DOHH2 (cell line): ENCODE data around the gene VWF.

ENCODE experiments used
- H3F3A ChIP-seq: fragments of 200-600 bp; sonication (generic), shearing (Covaris generic); 2 replicates; pipeline ENCODE4 v1.6.0; 2016; ENCODE audit warnings: antibody characterized with exemption, mild to moderate bottlenecking; ENCODE audit not compliant: control insufficient read depth, insufficient read depth
- H3K27ac ChIP-seq: fragments of 200-600 bp; sonication (generic); 2 replicates; pipeline ENCODE4 v1.5.1; 2014; ENCODE audit warnings: low read depth, mild to moderate bottlenecking, low read length, moderate library complexity
- H3K27me3 ChIP-seq: fragments of 200-600 bp; sonication (generic); 2 replicates; pipeline ENCODE4 v1.6.1; 2014; ENCODE audit warnings: mild to moderate bottlenecking, low read length, mixed read lengths; ENCODE audit not compliant: control insufficient read depth
- H3K36me3 ChIP-seq: fragments of 200-600 bp; sonication (generic); 2 replicates; pipeline ENCODE4 v1.6.1; 2014; ENCODE audit warnings: mild to moderate bottlenecking, low read length, moderate library complexity, mixed read lengths; ENCODE audit not compliant: control insufficient read depth
- H3K4me1 ChIP-seq: fragments of 200-600 bp; sonication (generic); 2 replicates; pipeline ENCODE4 v1.6.1; 2014; ENCODE audit warnings: mild to moderate bottlenecking, low read length, mixed read lengths; ENCODE audit not compliant: control insufficient read depth
- H3K4me2 ChIP-seq: fragments of 200-600 bp; sonication (generic); 2 replicates; pipeline ENCODE4 v1.6.0; 2014; ENCODE audit warnings: mild to moderate bottlenecking, low read length, moderate library complexity
- H3K4me3 ChIP-seq: fragments of 200-600 bp; sonication (generic); 2 replicates; pipeline ENCODE4 v1.5.1; 2014; ENCODE audit warnings: mild to moderate bottlenecking, low read length, mixed read lengths
- H3K79me2 ChIP-seq: fragments of 200-600 bp; sonication (generic); 2 replicates; pipeline ENCODE4 v1.6.1; 2014; ENCODE audit warnings: mild to moderate bottlenecking, low read length, mixed read lengths; ENCODE audit not compliant: control insufficient read depth
- H3K9me2 ChIP-seq: fragments of 200-600 bp; sonication (generic); replicated peaks from 2 replicates; pipeline ENCODE4 v1.6.1; 2014; ENCODE audit warnings: mild to moderate bottlenecking, low read length, mixed read lengths; ENCODE audit not compliant: control insufficient read depth
- H3K9me3 ChIP-seq: fragments of 200-600 bp; sonication (generic); 2 replicates; pipeline ENCODE4 v1.6.1; 2014; ENCODE audit warnings: antibody characterized with exemption, low read length, mixed read lengths; ENCODE audit not compliant: control insufficient read depth, insufficient read depth
- H4K20me1 ChIP-seq: fragments of 200-600 bp; sonication (generic); 2 replicates; pipeline ENCODE4 v1.6.0; 2014; ENCODE audit warnings: low read depth, mild to moderate bottlenecking, antibody characterized with exemption, low read length, moderate library complexity; ENCODE audit not compliant: control insufficient read depth, insufficient read depth
- EZH2phosphoT487 ChIP-seq: fragments of 200-600 bp; sonication (generic); IDR thresholded peaks from 2 replicates; pipeline ENCODE4 v1.6.1; 2017; ENCODE audit warnings: borderline replicate concordance, mild to moderate bottlenecking, antibody characterized with exemption, low read length, moderate library complexity, mixed read lengths
- TF ChIP-seq, protein P1 (sequence below): fragments of 200-600 bp; sonication (generic); IDR thresholded peaks from one replicate; pipeline ENCODE4 v1.5.1; 2014; ENCODE audit warnings: antibody characterized with exemption, mild to moderate bottlenecking, low read depth, low read length; ENCODE audit not compliant: poor library complexity, severe bottlenecking

The VWF gene

DNA sequence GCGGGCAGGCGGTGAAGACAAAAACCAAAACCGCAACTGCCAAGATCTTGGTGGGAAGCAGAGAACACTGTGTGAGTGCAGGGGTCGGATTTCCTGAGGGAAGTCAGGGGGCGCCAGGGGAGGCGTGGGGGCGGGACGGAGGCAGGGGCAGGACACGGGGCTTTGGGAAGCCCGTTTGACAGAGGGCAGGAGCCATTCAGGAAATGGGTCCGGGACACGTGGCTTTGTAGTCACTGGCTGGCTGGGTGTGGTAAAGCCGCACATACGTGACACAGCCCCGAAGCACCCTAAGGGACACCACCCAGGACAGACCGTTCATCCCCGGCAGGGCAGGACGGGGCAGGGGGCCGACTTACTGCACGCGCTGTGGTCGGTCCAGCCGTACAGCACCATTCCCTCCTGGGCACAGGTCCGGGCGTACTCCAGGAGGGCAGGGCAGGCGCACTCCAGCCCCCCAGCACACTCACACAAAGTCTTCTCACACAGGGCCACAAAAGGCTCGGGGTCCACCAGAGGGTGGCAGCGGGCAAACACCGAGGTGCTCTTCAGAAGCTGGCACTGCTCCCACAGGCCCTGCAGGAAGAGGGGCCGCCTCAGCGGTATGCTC is 49.4 kb downstream of the VWF start:
- Histone ChIP-seq H3K9me2 (no peaks in the 10 kb centered on the region), H3F3A (no peaks in the 10 kb centered on the region), H3K4me2 (no peak overlapping the region), H3K27ac (no peak overlapping the region), H3K4me3 (no peak overlapping the region), H3K36me3 (no peaks in the 10 kb centered on the region), H3K9me3 (no peaks in the 10 kb centered on the region), H4K20me1 (no peaks in the 10 kb centered on the region), H3K79me2 (no peaks in the 10 kb centered on the region), H3K27me3 (peaks cover 28% of the 10 kb centered on the region), H3K4me1 (no peaks in the 10 kb centered on the region)
- no peak for TF ChIP-seq EZH2phosphoT487
- TF ChIP-seq, protein P1, sequence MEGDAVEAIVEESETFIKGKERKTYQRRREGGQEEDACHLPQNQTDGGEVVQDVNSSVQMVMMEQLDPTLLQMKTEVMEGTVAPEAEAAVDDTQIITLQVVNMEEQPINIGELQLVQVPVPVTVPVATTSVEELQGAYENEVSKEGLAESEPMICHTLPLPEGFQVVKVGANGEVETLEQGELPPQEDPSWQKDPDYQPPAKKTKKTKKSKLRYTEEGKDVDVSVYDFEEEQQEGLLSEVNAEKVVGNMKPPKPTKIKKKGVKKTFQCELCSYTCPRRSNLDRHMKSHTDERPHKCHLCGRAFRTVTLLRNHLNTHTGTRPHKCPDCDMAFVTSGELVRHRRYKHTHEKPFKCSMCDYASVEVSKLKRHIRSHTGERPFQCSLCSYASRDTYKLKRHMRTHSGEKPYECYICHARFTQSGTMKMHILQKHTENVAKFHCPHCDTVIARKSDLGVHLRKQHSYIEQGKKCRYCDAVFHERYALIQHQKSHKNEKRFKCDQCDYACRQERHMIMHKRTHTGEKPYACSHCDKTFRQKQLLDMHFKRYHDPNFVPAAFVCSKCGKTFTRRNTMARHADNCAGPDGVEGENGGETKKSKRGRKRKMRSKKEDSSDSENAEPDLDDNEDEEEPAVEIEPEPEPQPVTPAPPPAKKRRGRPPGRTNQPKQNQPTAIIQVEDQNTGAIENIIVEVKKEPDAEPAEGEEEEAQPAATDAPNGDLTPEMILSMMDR, result no peak

DNA sequence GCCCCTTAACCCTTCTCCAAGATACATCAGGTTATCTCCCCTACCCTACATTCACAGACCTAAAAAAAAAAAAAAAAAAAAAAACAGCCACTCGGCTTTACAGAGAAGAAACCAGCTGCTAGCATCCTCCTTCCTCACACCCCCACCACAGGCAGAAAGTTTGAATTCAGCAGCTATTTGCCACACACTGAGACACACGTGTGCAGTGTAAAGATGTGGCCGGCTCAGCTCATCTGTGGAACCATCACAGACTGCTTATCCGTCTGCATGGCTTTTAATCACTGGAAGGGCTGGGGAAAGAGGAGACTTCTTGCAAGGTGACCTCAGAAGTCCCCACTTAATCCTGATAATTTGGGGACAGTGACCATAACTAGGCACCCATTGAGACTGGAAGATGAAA is 50.0 kb downstream of the VWF start:
- Histone ChIP-seq H3K79me2 (no peaks in the 10 kb centered on the region), H3F3A (no peaks in the 10 kb centered on the region), H3K4me1 (no peaks in the 10 kb centered on the region)

DNA sequence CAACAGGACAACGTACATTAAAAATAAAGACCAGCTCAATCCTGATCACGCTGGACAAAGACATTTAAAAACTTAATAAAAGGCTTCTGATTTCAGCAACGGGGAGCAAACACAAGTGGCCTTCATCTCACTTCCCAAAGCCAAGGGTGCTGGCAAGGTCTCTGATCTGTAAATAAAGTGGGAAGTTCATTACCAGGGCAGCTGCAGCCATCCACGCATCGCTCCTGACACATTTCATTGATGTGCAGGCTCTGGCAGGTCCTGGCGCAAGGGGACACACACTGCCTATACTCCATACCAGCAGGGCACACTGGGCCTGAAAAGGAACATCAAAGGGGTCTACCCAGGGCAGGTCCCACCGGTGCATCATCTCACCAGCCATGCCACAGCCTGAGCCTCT is 51.0 kb downstream of the VWF start:
- Histone ChIP-seq H3K36me3 (no peaks in the 10 kb centered on the region), H3K4me1 (no peaks in the 10 kb centered on the region), H4K20me1 (no peaks in the 10 kb centered on the region), H3K27ac (no peak overlapping the region), H3K9me2 (no peaks in the 10 kb centered on the region), H3K9me3 (no peaks in the 10 kb centered on the region), H3K4me2 (no peak overlapping the region), H3K79me2 (no peaks in the 10 kb centered on the region), H3F3A (no peaks in the 10 kb centered on the region), H3K4me3 (no peak overlapping the region), H3K27me3 (peaks cover 28% of the 10 kb centered on the region)
- no peak for TF ChIP-seq EZH2phosphoT487
- TF ChIP-seq, protein P1, result no peak

More for the DNA sequence above, 50.0 kb downstream of the VWF start:
- no peaks in the 10 kb centered on the region for H3K9me3 ChIP-seq
- TF ChIP-seq, protein P1, result no peak
- no peak; the same call in 1 of the 2 replicates for TF ChIP-seq EZH2phosphoT487
- no peaks in the 10 kb centered on the region for H3K36me3 ChIP-seq
- no peaks in the 10 kb centered on the region for H4K20me1 ChIP-seq
- H3K9me2 ChIP-seq, result no peaks in the 10 kb centered on the region
- H3K27me3 ChIP-seq, result peaks cover 28% of the 10 kb centered on the region
- no peak overlapping the region for H3K27ac ChIP-seq
- no peak overlapping the region for H3K4me3 ChIP-seq
- H3K4me2 ChIP-seq, result no peak overlapping the region

DNA sequence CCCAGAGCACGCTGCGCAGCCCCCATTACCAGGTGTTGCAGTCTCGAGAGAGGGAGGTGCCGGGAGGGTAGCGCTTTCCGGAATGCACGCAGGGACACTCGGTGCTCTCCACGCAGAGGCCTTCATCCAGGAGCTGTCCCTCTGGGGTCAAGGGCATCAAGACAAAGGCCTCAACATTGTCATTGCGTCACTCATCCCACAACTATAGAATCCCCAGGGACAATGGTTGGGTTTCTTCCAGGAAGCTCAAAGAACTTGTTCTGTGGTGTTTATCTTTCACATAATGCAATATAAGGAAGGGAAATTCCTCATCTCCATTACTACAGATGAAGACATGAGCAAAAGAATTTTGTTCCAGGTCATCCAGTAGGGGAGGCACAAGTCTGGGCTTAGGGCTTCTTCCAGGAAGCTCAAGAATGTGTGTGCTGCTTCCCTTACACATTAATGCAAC is 52.1 kb downstream of the VWF start:
- Histone ChIP-seq H3K36me3 (no peaks in the 10 kb centered on the region), H3K79me2 (no peaks in the 10 kb centered on the region), H3K27ac (no peak overlapping the region), H3K4me3 (no peak overlapping the region), H3K9me2 (no peaks in the 10 kb centered on the region), H3F3A (no peaks in the 10 kb centered on the region), H3K4me1 (no peaks in the 10 kb centered on the region), H3K27me3 (peaks cover 28% of the 10 kb centered on the region), H3K4me2 (no peak overlapping the region), H4K20me1 (no peaks in the 10 kb centered on the region), H3K9me3 (no peaks in the 10 kb centered on the region)
- TF ChIP-seq EZH2phosphoT487, result no peak
- TF ChIP-seq, protein P1, result no peak
